WTC11 (cell line): Measurements from ENCODE around the gene BTBD19. TPM values are rescaled to one million over a fixed set of nuclear protein-coding genes. Genes with fewer than 3 reads are reported as not detected.

Source experiments
- ATAC-seq: fragments of 200-7000 bp; cut with Tn5 transposase; 2 replicates; pipeline ENCODE4 v1.10.0; 2021; ENCODE audit warnings: mild to moderate bottlenecking, moderate library complexity
- CTCF ChIA-PET: fragments of 300-600 bp; sonication (Branson Sonifier 250); formaldehyde crosslinking; loops from one replicate; lab custom pipeline; 2021; ENCODE audit warnings: antibody characterized with exemption; lab: Charles Lee
- POLR2A ChIA-PET: fragments of 350-600 bp; sonication (Branson Sonifier 250); formaldehyde crosslinking; loops from one replicate; lab custom pipeline; 2021; ENCODE audit warnings: antibody characterized with exemption; lab: Charles Lee
- DNase-seq: peaks from one replicate; pipeline ENCODE4 v3.0.0; 2021; ENCODE audit warnings: low spot score
- H3K27ac Mint-ChIP-seq: 2 replicates; pipeline ENCODE4 v1.8.0; 2021; ENCODE audit warnings: mixed read lengths
- H3K27me3 Mint-ChIP-seq: 2 replicates; pipeline ENCODE4 v1.8.0; 2021; ENCODE audit warnings: low read depth, mild to moderate bottlenecking, moderate library complexity, mixed read lengths
- H3K36me3 Mint-ChIP-seq: 2 replicates; pipeline ENCODE4 v1.8.0; 2021; ENCODE audit warnings: mixed read lengths
- H3K4me1 Mint-ChIP-seq: 2 replicates; pipeline ENCODE4 v1.8.0; 2022; ENCODE audit warnings: mixed read lengths
- H3K4me3 Mint-ChIP-seq: 2 replicates; pipeline ENCODE4 v1.8.0; 2021; ENCODE audit warnings: mild to moderate bottlenecking, moderate library complexity, mixed read lengths
- H3K9me3 Mint-ChIP-seq: 2 replicates; pipeline ENCODE4 v1.8.0; 2021; ENCODE audit warnings: mixed read lengths
- ELF4 ChIP-seq: sonication (generic); formaldehyde crosslinking; IDR thresholded peaks from 2 replicates; pipeline ENCODE4 v1.8.1; 2022; ENCODE audit warnings: low read depth, mild to moderate bottlenecking, moderate library complexity, missing genetic modification reagents
- EMX1 ChIP-seq: fragments of 250-450 bp; sonication (Bioruptor Pico); IDR thresholded peaks from 2 replicates; pipeline ENCODE4 v1.8.0; 2021; ENCODE audit warnings: mild to moderate bottlenecking
- ESRRA ChIP-seq: sonication (generic); formaldehyde crosslinking; IDR thresholded peaks from 2 replicates; pipeline ENCODE4 v1.8.1; 2022; ENCODE audit warnings: mild to moderate bottlenecking, missing genetic modification reagents, borderline replicate concordance
- FOXJ3 ChIP-seq: sonication (generic); formaldehyde crosslinking; IDR thresholded peaks from 2 replicates; pipeline ENCODE4 v1.9.0; 2021; ENCODE audit warnings: missing genetic modification reagents, mild to moderate bottlenecking, borderline replicate concordance
- GRHL2 ChIP-seq: fragments of 250-450 bp; sonication (Bioruptor Pico); IDR thresholded peaks from 2 replicates; pipeline ENCODE4 v1.8.0; 2022; ENCODE audit warnings: mild to moderate bottlenecking, moderate library complexity; ENCODE audit not compliant: insufficient replicate concordance, severe bottlenecking
- IRF2 ChIP-seq: sonication (generic); formaldehyde crosslinking; IDR thresholded peaks from 2 replicates; pipeline ENCODE4 v1.8.0; 2022; ENCODE audit warnings: low read depth, missing genetic modification reagents, borderline replicate concordance
- MXD4 ChIP-seq: fragments of 250-450 bp; sonication (Bioruptor Pico); IDR thresholded peaks from 2 replicates; pipeline ENCODE4 v1.8.0; 2021; ENCODE audit warnings: mild to moderate bottlenecking, moderate library complexity, borderline replicate concordance
- MYBL2 ChIP-seq: sonication (generic); formaldehyde crosslinking; IDR thresholded peaks from 2 replicates; pipeline ENCODE4 v1.8.1; 2023; ENCODE audit warnings: mild to moderate bottlenecking, moderate library complexity, missing genetic modification reagents
- SMAD4 ChIP-seq: sonication (generic); formaldehyde crosslinking; IDR thresholded peaks from 2 replicates; pipeline ENCODE4 v1.8.0; 2022; ENCODE audit warnings: mild to moderate bottlenecking, missing genetic modification reagents
- TP53 ChIP-seq: sonication (generic); formaldehyde crosslinking; IDR thresholded peaks from 2 replicates; pipeline ENCODE4 v1.8.1; 2023; ENCODE audit warnings: mild to moderate bottlenecking, missing genetic modification reagents
- ZBTB21 ChIP-seq: sonication (generic); formaldehyde crosslinking; IDR thresholded peaks from 2 replicates; pipeline ENCODE4 v1.8.1; 2023; ENCODE audit warnings: mild to moderate bottlenecking, missing genetic modification reagents, borderline replicate concordance
- ZNF232 ChIP-seq: sonication (generic); formaldehyde crosslinking; IDR thresholded peaks from 2 replicates; pipeline ENCODE4 v1.8.0; 2022; ENCODE audit warnings: mild to moderate bottlenecking, missing genetic modification reagents
- total RNA-seq: library from RNA; stranded (reverse); gene quantifications from 3 replicates; pipeline ENCODE4 v1.2.3, GENCODE V29; 2021
- TF ChIP-seq, protein P1 (sequence below): fragments of 250-450 bp; sonication (Bioruptor Pico); IDR thresholded peaks from 2 replicates; pipeline ENCODE4 v1.9.0; 2021; ENCODE audit warnings: mild to moderate bottlenecking, borderline replicate concordance
- TF ChIP-seq, protein P2 (sequence below): sonication (generic); formaldehyde crosslinking; IDR thresholded peaks from 2 replicates; pipeline ENCODE4 v1.8.0; 2023; ENCODE audit warnings: mild to moderate bottlenecking, missing genetic modification reagents
- TF ChIP-seq, protein P3 (sequence below): fragments of 250-450 bp; sonication (Bioruptor Pico); IDR thresholded peaks from 2 replicates; pipeline ENCODE4 v2.1.2; 2022; ENCODE audit warnings: mild to moderate bottlenecking, moderate library complexity
- TF ChIP-seq, protein P4 (sequence below): sonication (generic); formaldehyde crosslinking; IDR thresholded peaks from 2 replicates; pipeline ENCODE4 v1.8.1; 2022; ENCODE audit warnings: mild to moderate bottlenecking, missing genetic modification reagents, moderate library complexity, borderline replicate concordance
- TF ChIP-seq, protein P5 (sequence below): sonication (generic); formaldehyde crosslinking; IDR thresholded peaks from 2 replicates; pipeline ENCODE4 v1.8.1; 2023; ENCODE audit warnings: mild to moderate bottlenecking, missing genetic modification reagents

Gene BTBD19
- total RNA-seq, 1 experiment from 2014 or later = 1.7 TPM

DNA sequence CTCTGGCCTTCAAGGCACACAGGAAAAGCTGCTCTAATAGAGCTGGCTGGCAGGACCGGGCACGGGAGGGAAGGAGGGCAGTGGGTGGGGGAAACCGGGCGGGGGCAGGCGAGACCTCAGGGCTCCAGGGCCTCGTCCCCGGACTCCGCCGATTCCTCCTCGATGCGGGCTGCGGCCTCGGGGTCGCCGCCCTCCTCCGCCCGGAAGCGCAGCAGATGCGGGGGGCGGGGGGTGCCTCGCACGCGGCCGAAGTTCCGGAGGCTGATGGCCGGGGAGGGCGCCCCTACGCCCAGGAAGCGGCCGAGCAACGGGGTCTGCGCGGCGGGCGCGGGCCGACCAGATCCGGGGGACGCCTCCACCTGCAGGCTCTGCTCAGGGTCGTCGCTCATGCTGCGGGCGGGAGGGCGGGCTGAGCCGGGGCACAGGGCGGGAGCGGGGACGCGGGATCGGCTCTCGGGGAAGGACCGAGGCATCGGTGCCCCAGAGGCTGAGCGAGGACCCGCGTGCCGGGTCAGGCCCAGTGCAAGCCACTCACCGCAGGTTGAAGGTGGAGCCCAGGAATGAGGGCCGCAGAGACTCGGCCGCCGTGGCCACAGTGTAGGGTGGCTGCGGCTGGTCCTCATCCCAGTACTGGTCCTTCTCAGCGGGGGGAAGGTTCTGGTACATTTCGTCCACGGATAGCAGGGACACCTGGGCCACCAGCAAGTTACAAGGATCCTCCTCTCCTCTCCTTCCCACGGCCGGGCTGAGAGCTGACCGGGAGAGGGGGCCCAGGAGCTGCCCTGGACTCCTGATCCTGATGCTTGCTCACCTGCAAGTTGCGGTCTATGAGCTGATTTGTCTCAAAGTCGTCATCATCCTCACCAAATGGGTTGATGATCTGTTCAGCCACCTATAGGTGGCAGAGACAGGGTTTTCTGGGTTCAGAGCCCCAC is 24.0 kb upstream of the BTBD19 start (continued):
- no peak for TF ChIP-seq EMX1 (CRISPR knock-in tag)
- TF ChIP-seq SMAD4 = no peak
- TF ChIP-seq ELF4 (CRISPR knock-in tag) = no peak
- peak; percentile 84 for TF ChIP-seq MYBL2 (CRISPR knock-in tag)
- TF ChIP-seq, protein P1, sequence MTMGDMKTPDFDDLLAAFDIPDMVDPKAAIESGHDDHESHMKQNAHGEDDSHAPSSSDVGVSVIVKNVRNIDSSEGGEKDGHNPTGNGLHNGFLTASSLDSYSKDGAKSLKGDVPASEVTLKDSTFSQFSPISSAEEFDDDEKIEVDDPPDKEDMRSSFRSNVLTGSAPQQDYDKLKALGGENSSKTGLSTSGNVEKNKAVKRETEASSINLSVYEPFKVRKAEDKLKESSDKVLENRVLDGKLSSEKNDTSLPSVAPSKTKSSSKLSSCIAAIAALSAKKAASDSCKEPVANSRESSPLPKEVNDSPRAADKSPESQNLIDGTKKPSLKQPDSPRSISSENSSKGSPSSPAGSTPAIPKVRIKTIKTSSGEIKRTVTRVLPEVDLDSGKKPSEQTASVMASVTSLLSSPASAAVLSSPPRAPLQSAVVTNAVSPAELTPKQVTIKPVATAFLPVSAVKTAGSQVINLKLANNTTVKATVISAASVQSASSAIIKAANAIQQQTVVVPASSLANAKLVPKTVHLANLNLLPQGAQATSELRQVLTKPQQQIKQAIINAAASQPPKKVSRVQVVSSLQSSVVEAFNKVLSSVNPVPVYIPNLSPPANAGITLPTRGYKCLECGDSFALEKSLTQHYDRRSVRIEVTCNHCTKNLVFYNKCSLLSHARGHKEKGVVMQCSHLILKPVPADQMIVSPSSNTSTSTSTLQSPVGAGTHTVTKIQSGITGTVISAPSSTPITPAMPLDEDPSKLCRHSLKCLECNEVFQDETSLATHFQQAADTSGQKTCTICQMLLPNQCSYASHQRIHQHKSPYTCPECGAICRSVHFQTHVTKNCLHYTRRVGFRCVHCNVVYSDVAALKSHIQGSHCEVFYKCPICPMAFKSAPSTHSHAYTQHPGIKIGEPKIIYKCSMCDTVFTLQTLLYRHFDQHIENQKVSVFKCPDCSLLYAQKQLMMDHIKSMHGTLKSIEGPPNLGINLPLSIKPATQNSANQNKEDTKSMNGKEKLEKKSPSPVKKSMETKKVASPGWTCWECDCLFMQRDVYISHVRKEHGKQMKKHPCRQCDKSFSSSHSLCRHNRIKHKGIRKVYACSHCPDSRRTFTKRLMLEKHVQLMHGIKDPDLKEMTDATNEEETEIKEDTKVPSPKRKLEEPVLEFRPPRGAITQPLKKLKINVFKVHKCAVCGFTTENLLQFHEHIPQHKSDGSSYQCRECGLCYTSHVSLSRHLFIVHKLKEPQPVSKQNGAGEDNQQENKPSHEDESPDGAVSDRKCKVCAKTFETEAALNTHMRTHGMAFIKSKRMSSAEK (CRISPR knock-in tag) = no peak

DNA sequence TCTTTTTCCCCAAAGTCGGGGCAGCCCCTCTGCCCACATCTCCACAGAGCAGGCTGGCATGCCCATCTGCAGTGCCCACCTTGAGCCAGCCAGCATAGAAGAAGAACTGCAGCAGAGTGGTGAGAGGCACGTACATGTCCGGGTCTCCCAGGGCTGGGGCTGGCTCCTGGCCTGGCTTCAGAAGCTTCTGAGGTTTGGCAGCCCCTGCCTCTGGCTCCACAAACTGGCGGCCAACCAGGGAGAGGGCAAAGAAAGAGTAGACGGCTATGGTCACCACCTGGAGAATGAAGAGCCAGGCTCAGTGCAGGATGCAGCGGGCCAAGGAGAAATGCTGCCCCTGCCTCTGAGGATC is 23.3 kb upstream of the BTBD19 start:
- no peaks in the 10 kb centered on the region for H3K9me3 Mint-ChIP-seq
- peak overlapping the region; percentile 59 for H3K4me3 Mint-ChIP-seq
- H3K4me1 Mint-ChIP-seq = peaks cover 32% of the 10 kb centered on the region
- peaks cover 12% of the 10 kb centered on the region for H3K27me3 Mint-ChIP-seq
- CTCF ChIA-PET = interaction anchor here (0.6 to 3.3 kb wide), 18 partner anchors 8 to 234 kb away, joined by 3 to 21 read pairs (median 4); partner anchors contain the start of genes BTBD19, HECTD3, PLK3 and RNU5D-1
- ATAC-seq (no peak), DNase-seq (no peak)
- no peak overlapping the region for H3K27ac Mint-ChIP-seq
- peaks cover 5% of the 10 kb centered on the region for H3K36me3 Mint-ChIP-seq
- POLR2A ChIA-PET = interaction anchor here (0.7 to 2.7 kb wide), 6 partner anchors 9 to 63 kb away, joined by 3 to 19 read pairs (median 6); partner anchors contain the start of genes PLK3 and RPS8
- TF ChIP-seq ZBTB21 (CRISPR knock-in tag) (no peak), IRF2 (CRISPR knock-in tag) (no peak), FOXJ3 (CRISPR knock-in tag) (no peak), ESRRA (CRISPR knock-in tag) (no peak), GRHL2 (CRISPR knock-in tag) (no peak), TP53 (CRISPR knock-in tag) (no peak), ZNF232 (CRISPR knock-in tag) (no peak), MXD4 (CRISPR knock-in tag) (no peak)
- TF ChIP-seq, protein P2, sequence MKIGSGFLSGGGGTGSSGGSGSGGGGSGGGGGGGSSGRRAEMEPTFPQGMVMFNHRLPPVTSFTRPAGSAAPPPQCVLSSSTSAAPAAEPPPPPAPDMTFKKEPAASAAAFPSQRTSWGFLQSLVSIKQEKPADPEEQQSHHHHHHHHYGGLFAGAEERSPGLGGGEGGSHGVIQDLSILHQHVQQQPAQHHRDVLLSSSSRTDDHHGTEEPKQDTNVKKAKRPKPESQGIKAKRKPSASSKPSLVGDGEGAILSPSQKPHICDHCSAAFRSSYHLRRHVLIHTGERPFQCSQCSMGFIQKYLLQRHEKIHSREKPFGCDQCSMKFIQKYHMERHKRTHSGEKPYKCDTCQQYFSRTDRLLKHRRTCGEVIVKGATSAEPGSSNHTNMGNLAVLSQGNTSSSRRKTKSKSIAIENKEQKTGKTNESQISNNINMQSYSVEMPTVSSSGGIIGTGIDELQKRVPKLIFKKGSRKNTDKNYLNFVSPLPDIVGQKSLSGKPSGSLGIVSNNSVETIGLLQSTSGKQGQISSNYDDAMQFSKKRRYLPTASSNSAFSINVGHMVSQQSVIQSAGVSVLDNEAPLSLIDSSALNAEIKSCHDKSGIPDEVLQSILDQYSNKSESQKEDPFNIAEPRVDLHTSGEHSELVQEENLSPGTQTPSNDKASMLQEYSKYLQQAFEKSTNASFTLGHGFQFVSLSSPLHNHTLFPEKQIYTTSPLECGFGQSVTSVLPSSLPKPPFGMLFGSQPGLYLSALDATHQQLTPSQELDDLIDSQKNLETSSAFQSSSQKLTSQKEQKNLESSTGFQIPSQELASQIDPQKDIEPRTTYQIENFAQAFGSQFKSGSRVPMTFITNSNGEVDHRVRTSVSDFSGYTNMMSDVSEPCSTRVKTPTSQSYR = no peak
- TF ChIP-seq, protein P3, sequence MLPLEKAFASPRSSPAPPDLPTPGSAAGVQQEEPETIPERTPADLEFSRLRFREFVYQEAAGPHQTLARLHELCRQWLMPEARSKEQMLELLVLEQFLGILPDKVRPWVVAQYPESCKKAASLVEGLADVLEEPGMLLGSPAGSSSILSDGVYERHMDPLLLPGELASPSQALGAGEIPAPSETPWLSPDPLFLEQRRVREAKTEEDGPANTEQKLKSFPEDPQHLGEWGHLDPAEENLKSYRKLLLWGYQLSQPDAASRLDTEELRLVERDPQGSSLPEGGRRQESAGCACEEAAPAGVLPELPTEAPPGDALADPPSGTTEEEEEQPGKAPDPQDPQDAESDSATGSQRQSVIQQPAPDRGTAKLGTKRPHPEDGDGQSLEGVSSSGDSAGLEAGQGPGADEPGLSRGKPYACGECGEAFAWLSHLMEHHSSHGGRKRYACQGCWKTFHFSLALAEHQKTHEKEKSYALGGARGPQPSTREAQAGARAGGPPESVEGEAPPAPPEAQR (CRISPR knock-in tag) = no peak
- TF ChIP-seq, protein P4, sequence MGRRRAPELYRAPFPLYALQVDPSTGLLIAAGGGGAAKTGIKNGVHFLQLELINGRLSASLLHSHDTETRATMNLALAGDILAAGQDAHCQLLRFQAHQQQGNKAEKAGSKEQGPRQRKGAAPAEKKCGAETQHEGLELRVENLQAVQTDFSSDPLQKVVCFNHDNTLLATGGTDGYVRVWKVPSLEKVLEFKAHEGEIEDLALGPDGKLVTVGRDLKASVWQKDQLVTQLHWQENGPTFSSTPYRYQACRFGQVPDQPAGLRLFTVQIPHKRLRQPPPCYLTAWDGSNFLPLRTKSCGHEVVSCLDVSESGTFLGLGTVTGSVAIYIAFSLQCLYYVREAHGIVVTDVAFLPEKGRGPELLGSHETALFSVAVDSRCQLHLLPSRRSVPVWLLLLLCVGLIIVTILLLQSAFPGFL (CRISPR knock-in tag) = no peak
- TF ChIP-seq, protein P5, sequence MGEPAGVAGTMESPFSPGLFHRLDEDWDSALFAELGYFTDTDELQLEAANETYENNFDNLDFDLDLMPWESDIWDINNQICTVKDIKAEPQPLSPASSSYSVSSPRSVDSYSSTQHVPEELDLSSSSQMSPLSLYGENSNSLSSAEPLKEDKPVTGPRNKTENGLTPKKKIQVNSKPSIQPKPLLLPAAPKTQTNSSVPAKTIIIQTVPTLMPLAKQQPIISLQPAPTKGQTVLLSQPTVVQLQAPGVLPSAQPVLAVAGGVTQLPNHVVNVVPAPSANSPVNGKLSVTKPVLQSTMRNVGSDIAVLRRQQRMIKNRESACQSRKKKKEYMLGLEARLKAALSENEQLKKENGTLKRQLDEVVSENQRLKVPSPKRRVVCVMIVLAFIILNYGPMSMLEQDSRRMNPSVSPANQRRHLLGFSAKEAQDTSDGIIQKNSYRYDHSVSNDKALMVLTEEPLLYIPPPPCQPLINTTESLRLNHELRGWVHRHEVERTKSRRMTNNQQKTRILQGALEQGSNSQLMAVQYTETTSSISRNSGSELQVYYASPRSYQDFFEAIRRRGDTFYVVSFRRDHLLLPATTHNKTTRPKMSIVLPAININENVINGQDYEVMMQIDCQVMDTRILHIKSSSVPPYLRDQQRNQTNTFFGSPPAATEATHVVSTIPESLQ (CRISPR knock-in tag) = no peak
- TF ChIP-seq, protein P1 (CRISPR knock-in tag) = no peak
